WTC11 (cell line): ENCODE results near the gene KRT34. TPM values are rescaled to one million over a fixed set of nuclear protein-coding genes. Genes with fewer than 3 reads are reported as not detected.

Experiments
- ATAC-seq: fragments of 200-7000 bp; cut with Tn5 transposase; 2 replicates; pipeline ENCODE4 v1.10.0; 2021; ENCODE audit warnings: mild to moderate bottlenecking, moderate library complexity
- CTCF ChIA-PET: fragments of 300-600 bp; sonication (Branson Sonifier 250); formaldehyde crosslinking; loops from one replicate; lab custom pipeline; 2021; ENCODE audit warnings: antibody characterized with exemption; lab: Charles Lee
- POLR2A ChIA-PET: fragments of 350-600 bp; sonication (Branson Sonifier 250); formaldehyde crosslinking; loops from one replicate; lab custom pipeline; 2021; ENCODE audit warnings: antibody characterized with exemption; lab: Charles Lee
- DNase-seq: peaks from one replicate; pipeline ENCODE4 v3.0.0; 2021; ENCODE audit warnings: low spot score
- H3K27ac Mint-ChIP-seq: 2 replicates; pipeline ENCODE4 v1.8.0; 2021; ENCODE audit warnings: mixed read lengths
- H3K27me3 Mint-ChIP-seq: 2 replicates; pipeline ENCODE4 v1.8.0; 2021; ENCODE audit warnings: low read depth, mild to moderate bottlenecking, moderate library complexity, mixed read lengths
- H3K36me3 Mint-ChIP-seq: 2 replicates; pipeline ENCODE4 v1.8.0; 2021; ENCODE audit warnings: mixed read lengths
- H3K4me1 Mint-ChIP-seq: 2 replicates; pipeline ENCODE4 v1.8.0; 2022; ENCODE audit warnings: mixed read lengths
- H3K4me3 Mint-ChIP-seq: 2 replicates; pipeline ENCODE4 v1.8.0; 2021; ENCODE audit warnings: mild to moderate bottlenecking, moderate library complexity, mixed read lengths
- H3K9me3 Mint-ChIP-seq: 2 replicates; pipeline ENCODE4 v1.8.0; 2021; ENCODE audit warnings: mixed read lengths
- AFF4 ChIP-seq: sonication (generic); formaldehyde crosslinking; IDR thresholded peaks from 2 replicates; pipeline ENCODE4 v1.8.1; 2023; ENCODE audit warnings: mild to moderate bottlenecking, missing genetic modification reagents, borderline replicate concordance
- CREB1 ChIP-seq: sonication (generic); formaldehyde crosslinking; IDR thresholded peaks from 2 replicates; pipeline ENCODE4 v1.8.0; 2023; ENCODE audit warnings: mild to moderate bottlenecking, missing genetic modification reagents
- IRF2 ChIP-seq: sonication (generic); formaldehyde crosslinking; IDR thresholded peaks from 2 replicates; pipeline ENCODE4 v1.8.0; 2022; ENCODE audit warnings: low read depth, missing genetic modification reagents, borderline replicate concordance
- KAT7 ChIP-seq: sonication (generic); formaldehyde crosslinking; IDR thresholded peaks from 2 replicates; pipeline ENCODE4 v1.8.1; 2023; ENCODE audit warnings: missing genetic modification reagents, mild to moderate bottlenecking, borderline replicate concordance
- NFATC4 ChIP-seq: fragments of 250-450 bp; sonication (Bioruptor Pico); IDR thresholded peaks from 2 replicates; pipeline ENCODE4 v1.9.0; 2021; ENCODE audit warnings: mild to moderate bottlenecking
- RELA ChIP-seq: sonication (generic); formaldehyde crosslinking; IDR thresholded peaks from 2 replicates; pipeline ENCODE4 v1.8.1; 2022; ENCODE audit warnings: missing genetic modification reagents, mild to moderate bottlenecking, borderline replicate concordance
- SMAD3 ChIP-seq: sonication (generic); formaldehyde crosslinking; IDR thresholded peaks from 2 replicates; pipeline ENCODE4 v1.8.0; 2022; ENCODE audit warnings: missing genetic modification reagents, mild to moderate bottlenecking, borderline replicate concordance
- SP1 ChIP-seq: sonication (generic); formaldehyde crosslinking; conservative IDR thresholded peaks from 2 replicates; pipeline ENCODE4 v1.8.1; 2022; ENCODE audit warnings: missing genetic modification reagents
- TP53 ChIP-seq: sonication (generic); formaldehyde crosslinking; IDR thresholded peaks from 2 replicates; pipeline ENCODE4 v1.8.1; 2023; ENCODE audit warnings: mild to moderate bottlenecking, missing genetic modification reagents
- USF2 ChIP-seq: sonication (generic); formaldehyde crosslinking; IDR thresholded peaks from 2 replicates; pipeline ENCODE4 v1.8.1; 2023; ENCODE audit warnings: mild to moderate bottlenecking, missing genetic modification reagents, moderate library complexity
- ZBTB21 ChIP-seq: sonication (generic); formaldehyde crosslinking; IDR thresholded peaks from 2 replicates; pipeline ENCODE4 v1.8.1; 2023; ENCODE audit warnings: mild to moderate bottlenecking, missing genetic modification reagents, borderline replicate concordance
- ZNF671 ChIP-seq: fragments of 250-450 bp; sonication (Bioruptor Pico); IDR thresholded peaks from 2 replicates; pipeline ENCODE4 v1.8.0; 2021; ENCODE audit warnings: mild to moderate bottlenecking
- total RNA-seq: library from RNA; stranded (reverse); gene quantifications from 3 replicates; pipeline ENCODE4 v1.2.3, GENCODE V29; 2021
- TF ChIP-seq, protein P1 (sequence below): sonication (generic); formaldehyde crosslinking; IDR thresholded peaks from 2 replicates; pipeline ENCODE4 v1.8.1; 2023; ENCODE audit warnings: mild to moderate bottlenecking, missing genetic modification reagents, moderate library complexity
- TF ChIP-seq, protein P2 (sequence below): fragments of 250-450 bp; sonication (Bioruptor Pico); conservative IDR thresholded peaks from 2 replicates; pipeline ENCODE4 v1.9.0; 2021; ENCODE audit warnings: mild to moderate bottlenecking
- TF ChIP-seq, protein P3 (sequence below): sonication (generic); formaldehyde crosslinking; IDR thresholded peaks from 2 replicates; pipeline ENCODE4 v1.8.1; 2022; ENCODE audit warnings: mild to moderate bottlenecking, missing genetic modification reagents, moderate library complexity, borderline replicate concordance
- TF ChIP-seq, protein P4 (sequence below): sonication (generic); formaldehyde crosslinking; IDR thresholded peaks from 2 replicates; pipeline ENCODE4 v1.8.1; 2023; ENCODE audit warnings: mild to moderate bottlenecking, missing genetic modification reagents

KRT34 gene
- total RNA-seq, 1 experiment from 2014 or later = not detected

DNA sequence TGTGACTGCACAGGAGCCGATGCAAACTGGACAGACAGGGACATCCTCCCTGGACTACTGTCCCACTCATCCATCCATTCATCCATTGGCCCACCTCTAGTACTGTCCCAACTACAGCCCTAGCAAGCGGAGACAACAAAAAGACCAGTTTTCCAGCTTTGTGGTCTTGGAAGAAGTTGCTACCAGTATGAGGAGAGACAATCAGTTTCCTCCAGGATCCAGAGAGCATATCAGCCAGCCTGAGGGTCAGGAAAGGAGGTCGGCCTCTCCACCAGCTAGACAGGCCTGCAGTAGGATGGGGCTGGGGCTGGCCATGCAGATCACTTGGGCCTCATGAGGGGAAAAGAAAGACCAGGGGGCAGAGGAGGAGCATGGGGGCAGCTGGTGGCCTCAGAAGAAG lies 48.3 kb downstream of the KRT34 start (continued):
- TF ChIP-seq RELA (CRISPR knock-in tag) (no peak), KAT7 (CRISPR knock-in tag) (no peak), ZNF671 (CRISPR knock-in tag) (no peak), CREB1 (CRISPR knock-in tag) (no peak), SP1 (CRISPR knock-in tag) (no peak), ZBTB21 (CRISPR knock-in tag) (no peak), IRF2 (CRISPR knock-in tag) (no peak), NFATC4 (CRISPR knock-in tag) (no peak)
- TF ChIP-seq, protein P1, sequence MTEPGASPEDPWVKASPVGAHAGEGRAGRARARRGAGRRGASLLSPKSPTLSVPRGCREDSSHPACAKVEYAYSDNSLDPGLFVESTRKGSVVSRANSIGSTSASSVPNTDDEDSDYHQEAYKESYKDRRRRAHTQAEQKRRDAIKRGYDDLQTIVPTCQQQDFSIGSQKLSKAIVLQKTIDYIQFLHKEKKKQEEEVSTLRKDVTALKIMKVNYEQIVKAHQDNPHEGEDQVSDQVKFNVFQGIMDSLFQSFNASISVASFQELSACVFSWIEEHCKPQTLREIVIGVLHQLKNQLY (CRISPR knock-in tag) = no peak

DNA sequence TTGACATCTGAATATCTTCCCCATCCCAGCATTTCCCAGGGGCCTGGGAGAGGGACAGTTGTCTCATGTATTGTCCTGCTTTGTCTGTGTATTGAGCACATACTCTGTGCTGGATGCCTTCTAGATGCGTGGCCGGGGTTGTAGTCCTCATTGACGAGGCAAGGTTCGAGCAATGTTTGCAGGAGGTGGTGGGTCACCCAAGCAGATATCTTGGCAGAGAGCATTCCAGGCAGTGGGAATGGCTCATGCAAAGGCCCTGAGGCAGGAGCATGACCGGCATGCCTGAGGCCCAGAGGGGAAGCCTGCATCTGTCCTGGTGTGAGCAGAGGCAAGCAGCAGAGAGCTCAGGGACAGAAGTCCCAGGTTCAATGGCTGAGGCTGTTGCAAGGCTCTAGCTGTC lies 49.0 kb downstream of the KRT34 start:
- no peaks in the 10 kb centered on the region for H3K4me1 Mint-ChIP-seq
- TF ChIP-seq ZNF671 (CRISPR knock-in tag) = no peak
- TF ChIP-seq TP53 = no peak
- TF ChIP-seq, protein P2, sequence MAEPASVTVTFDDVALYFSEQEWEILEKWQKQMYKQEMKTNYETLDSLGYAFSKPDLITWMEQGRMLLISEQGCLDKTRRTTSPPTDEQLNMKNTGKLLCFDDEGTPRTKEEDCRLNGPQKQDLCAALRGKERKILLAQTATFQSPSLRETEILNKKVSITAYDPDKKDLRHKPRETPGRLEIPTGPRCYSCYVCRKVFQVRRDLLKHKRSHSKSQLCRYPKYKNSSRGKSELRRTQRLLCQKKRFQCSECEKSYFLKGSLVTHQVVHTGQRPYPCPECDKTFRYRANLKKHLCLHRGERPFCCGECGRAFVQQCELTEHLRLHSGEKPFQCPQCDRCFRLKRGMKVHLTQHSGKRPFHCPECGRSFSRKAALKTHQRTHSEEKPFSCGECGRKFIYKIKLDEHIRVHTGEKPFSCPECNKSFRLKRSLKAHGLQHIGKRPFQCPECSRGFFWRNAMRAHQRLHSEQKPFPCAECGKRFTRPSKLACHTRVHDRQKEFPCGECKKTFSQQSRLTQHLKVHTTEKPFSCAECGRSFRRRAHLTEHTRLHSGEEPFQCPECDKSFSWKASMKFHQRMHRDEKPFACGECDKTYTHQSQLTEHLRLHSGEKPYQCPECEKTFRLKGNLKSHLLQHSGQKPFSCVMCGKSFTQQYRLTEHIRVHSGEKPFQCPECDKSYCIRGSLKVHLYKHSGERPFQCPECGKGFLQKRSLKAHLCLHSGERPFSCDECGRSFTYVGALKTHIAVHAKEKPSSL (CRISPR knock-in tag) = no peak
- TF ChIP-seq, protein P3, sequence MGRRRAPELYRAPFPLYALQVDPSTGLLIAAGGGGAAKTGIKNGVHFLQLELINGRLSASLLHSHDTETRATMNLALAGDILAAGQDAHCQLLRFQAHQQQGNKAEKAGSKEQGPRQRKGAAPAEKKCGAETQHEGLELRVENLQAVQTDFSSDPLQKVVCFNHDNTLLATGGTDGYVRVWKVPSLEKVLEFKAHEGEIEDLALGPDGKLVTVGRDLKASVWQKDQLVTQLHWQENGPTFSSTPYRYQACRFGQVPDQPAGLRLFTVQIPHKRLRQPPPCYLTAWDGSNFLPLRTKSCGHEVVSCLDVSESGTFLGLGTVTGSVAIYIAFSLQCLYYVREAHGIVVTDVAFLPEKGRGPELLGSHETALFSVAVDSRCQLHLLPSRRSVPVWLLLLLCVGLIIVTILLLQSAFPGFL (CRISPR knock-in tag) = no peak
- TF ChIP-seq, protein P4, sequence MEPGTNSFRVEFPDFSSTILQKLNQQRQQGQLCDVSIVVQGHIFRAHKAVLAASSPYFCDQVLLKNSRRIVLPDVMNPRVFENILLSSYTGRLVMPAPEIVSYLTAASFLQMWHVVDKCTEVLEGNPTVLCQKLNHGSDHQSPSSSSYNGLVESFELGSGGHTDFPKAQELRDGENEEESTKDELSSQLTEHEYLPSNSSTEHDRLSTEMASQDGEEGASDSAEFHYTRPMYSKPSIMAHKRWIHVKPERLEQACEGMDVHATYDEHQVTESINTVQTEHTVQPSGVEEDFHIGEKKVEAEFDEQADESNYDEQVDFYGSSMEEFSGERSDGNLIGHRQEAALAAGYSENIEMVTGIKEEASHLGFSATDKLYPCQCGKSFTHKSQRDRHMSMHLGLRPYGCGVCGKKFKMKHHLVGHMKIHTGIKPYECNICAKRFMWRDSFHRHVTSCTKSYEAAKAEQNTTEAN = no peak
- TF ChIP-seq SP1 (CRISPR knock-in tag) = no peak
- no peak for TF ChIP-seq ZBTB21 (CRISPR knock-in tag)
- TF ChIP-seq USF2 (CRISPR knock-in tag) = no peak
- no peak for TF ChIP-seq SMAD3
- TF ChIP-seq AFF4 (CRISPR knock-in tag) = no peak
- no peak for ATAC-seq
- H3K9me3 Mint-ChIP-seq = peaks cover 4% of the 10 kb centered on the region; the same call in 1 of the 2 replicates
- no peak overlapping the region for H3K4me3 Mint-ChIP-seq
- ChIA-PET CTCF (no interaction called here), POLR2A (no interaction called here)
- no peak for DNase-seq
- H3K27ac Mint-ChIP-seq = no peak overlapping the region
- no peaks in the 10 kb centered on the region for H3K36me3 Mint-ChIP-seq
- no peaks in the 10 kb centered on the region for H3K27me3 Mint-ChIP-seq
